ENCODE results near the gene ELF1.
"Not testable (repeated sequence)": the region's sequence is repeated elsewhere in the genome, so short reads cannot be mapped to it uniquely, and the experiment has no call there.

ELF1 gene

DNA sequence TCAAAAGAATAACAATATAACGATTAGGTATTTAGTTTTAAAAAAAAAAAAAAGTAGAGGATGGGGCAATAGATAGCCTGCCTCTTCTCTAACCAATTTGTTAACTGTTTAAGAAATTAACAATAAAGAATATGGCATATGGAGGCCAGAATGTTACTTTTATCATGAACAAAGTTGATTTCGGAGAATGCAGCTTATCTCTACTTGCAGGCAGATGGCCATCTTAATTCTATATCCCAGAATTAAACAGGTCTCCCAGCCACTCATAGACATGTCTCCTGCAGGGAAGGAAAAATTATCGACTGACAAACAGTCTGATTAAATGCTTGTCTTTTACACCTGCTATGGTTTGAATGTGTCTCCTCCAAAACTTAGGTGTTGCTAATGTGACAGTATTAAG is 133.1 kb downstream of the ELF1 start:
- no peak for DNase-seq (ENCODE audit: low read depth)

DNA sequence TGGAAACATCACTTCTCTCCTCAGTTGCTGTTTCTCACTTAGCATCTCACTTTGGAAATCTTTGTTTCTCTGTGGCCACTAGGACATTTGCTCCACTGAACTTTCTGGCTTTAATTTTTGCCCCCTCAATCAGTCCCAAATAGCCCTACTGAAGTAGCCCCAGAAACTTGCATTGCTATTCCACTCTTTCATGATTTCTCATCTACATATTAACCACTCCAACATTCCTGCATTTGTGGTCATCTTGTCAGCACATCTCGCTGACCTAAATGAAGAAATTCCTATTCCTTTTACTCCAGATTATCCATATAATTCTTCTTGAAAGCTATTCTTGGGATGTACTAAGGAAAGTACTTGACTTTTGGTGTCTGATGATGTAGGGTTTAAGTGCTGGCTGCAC is 134.9 kb downstream of the ELF1 start:
- DNase-seq (ENCODE audit: low read depth): not testable (repeated sequence)

All from EH (cell line).